Vagina (tissue), 2 donors: ENCODE measurements around the gene GEN1. TPM values are rescaled to one million over a fixed set of nuclear protein-coding genes. Genes with fewer than 3 reads are reported as not detected.

Experiments used
- DNase-seq, 2 donors: peaks; one replicate each; pipeline ENCODE4 v3.0.0-alpha.2; 2017; ENCODE audit errors: extremely low spot score in 2 of 2
- H3K27ac ChIP-seq: fragments of 200-600 bp; sonication (generic); one replicate; pipeline ENCODE4 v1.5.1; 2019
- H3K27me3 ChIP-seq: fragments of 200-600 bp; sonication (generic); one replicate; pipeline ENCODE4 v1.5.1; 2019
- H3K36me3 ChIP-seq, 2 donors: fragments of 200-600 bp; sonication (generic); one replicate each; pipeline ENCODE4 v1.5.1; 2017 to 2019
- H3K4me1 ChIP-seq: fragments of 200-600 bp; sonication (generic); one replicate; pipeline ENCODE4 v1.5.1; 2019
- H3K4me3 ChIP-seq, 2 donors: fragments of 200-600 bp; sonication (generic); 1 replicate in 1 of 2; 2 replicates in 1 of 2; pipeline ENCODE4 v1.5.1; 2016 to 2019
- H3K9me3 ChIP-seq: fragments of 200-600 bp; sonication (generic); one replicate; pipeline ENCODE4 v1.5.1; 2019
- POLR2A ChIP-seq, 2 donors: fragments of 450-650 bp; IDR thresholded peaks; one replicate each; pipeline ENCODE4 v1.6.1; 2017; ENCODE audit warnings: antibody characterized with exemption in 2 of 2, mild to moderate bottlenecking in 2 of 2, moderate library complexity in 2 of 2
- POLR2AphosphoS5 ChIP-seq, 2 donors: sonication (generic); formaldehyde crosslinking; IDR thresholded peaks; one replicate each; pipeline ENCODE4 v1.9.0; 2017; ENCODE audit warnings: antibody characterized with exemption in 2 of 2, mild to moderate bottlenecking in 2 of 2, low read depth in 1 of 2; ENCODE audit not compliant: insufficient read depth in 1 of 2
- intact Hi-C: fragments of 100-400 bp; cut with DNase I; formaldehyde crosslinking; loops from one replicate; pipeline ENCODE4 v1.15.1; 2023
- total RNA-seq: library from RNA; depleted of rRNA; stranded (reverse); fragments of >200 nt; gene quantifications from one replicate; pipeline ENCODE4 v1.2.3, GENCODE V29; 2016
- TF ChIP-seq, protein P1 (sequence below), 3 experiments: fragments of 450-650 bp in 2 of 3; fragments of 200-600 bp in 1 of 3; sonication (generic) in 1 of 3; IDR thresholded peaks; one replicate each; pipeline ENCODE4 v1.5.1; 2017 to 2019; ENCODE audit warnings: antibody characterized with exemption in 3 of 3, mild to moderate bottlenecking in 2 of 3, moderate library complexity in 2 of 3

Gene GEN1
- total RNA-seq, 1 donor from 2014 or later = 9.6 TPM

DNA sequence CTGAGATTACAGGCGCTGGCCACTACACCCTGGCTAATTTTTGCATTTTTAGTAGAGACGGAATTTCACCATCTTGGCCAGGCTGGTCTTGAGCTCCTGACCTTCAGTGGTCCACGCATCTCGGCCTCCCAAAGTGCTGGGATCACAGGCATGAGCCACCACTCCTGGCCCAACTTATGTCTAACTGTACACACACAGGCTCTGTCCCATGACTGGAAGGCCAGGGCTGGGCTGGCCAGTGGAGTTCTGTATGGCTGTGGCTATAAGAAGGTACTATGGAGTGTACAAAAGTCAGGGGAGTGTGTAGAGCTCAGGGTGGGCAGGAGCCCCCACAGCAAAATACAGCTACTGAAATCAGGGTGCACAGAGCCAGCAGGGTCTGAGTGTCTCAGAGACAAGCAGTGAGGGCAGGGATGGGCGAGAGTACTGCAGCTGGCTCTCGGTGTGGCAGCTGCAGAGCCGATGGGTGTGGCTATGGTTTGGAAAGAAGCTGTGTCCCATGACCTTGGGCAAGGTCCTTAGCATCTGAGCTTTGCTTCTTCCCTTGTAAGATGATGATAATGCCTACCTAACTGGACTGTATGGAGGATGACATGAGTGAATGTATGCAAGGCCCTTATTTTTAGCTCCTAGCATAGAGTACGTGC is 51.9 kb downstream of the GEN1 start:
- Histone ChIP-seq H3K36me3 (no peaks in the 10 kb centered on the region), H3K4me3 (no peak overlapping the region), H3K4me1 (no peaks in the 10 kb centered on the region), H3K27me3 (no peaks in the 10 kb centered on the region), H3K9me3 (no peaks in the 10 kb centered on the region), H3K27ac (no peak overlapping the region)
- peak in 1 of 2 donors; percentile 54 for DNase-seq
- TF ChIP-seq, protein P1, sequence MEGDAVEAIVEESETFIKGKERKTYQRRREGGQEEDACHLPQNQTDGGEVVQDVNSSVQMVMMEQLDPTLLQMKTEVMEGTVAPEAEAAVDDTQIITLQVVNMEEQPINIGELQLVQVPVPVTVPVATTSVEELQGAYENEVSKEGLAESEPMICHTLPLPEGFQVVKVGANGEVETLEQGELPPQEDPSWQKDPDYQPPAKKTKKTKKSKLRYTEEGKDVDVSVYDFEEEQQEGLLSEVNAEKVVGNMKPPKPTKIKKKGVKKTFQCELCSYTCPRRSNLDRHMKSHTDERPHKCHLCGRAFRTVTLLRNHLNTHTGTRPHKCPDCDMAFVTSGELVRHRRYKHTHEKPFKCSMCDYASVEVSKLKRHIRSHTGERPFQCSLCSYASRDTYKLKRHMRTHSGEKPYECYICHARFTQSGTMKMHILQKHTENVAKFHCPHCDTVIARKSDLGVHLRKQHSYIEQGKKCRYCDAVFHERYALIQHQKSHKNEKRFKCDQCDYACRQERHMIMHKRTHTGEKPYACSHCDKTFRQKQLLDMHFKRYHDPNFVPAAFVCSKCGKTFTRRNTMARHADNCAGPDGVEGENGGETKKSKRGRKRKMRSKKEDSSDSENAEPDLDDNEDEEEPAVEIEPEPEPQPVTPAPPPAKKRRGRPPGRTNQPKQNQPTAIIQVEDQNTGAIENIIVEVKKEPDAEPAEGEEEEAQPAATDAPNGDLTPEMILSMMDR (IDR thresholded peaks at IDR 0.05) = no peak
- no peak for TF ChIP-seq POLR2A (IDR thresholded peaks at IDR 0.05)
- intact Hi-C loops = no loop called here

DNA sequence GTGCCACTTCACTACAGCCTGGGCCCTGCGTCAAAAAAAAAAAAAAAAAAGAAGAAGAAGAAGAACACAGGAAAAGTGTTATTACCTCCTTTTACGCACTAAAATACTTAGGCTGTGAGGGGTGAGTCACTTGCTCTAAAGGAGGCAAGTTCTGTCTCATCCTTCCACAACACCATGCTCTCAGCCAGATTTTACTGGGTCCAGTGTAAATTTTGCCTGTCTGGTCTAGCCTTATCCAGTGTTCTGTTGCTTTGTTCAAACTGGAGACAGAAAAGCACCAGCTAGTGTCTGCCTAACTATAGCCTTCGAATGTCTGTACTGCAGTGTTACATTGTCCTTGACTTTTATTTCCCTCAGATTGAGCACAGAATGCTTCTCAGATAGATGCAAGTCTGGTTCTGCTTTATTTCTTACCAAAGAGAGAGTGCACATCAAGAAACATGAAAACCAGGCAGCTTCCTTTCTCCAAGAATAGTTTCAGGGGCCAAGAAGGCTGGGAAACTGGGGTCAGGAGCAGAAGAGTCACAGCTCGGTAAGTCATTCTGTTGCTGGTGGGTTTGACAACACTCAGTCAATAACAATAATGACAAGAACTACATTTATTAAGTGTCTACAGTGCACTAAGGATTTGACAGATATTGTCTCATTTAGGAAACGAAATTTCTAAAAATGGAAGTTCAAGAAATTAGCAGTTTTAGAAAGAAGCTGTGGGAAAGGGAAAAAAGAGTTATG is 59.2 kb downstream of the GEN1 start:
- Histone ChIP-seq H3K27me3 (no peaks in the 10 kb centered on the region), H3K27ac (peak overlapping the region; percentile 72), H3K36me3 (no peaks in the 10 kb centered on the region), H3K9me3 (no peaks in the 10 kb centered on the region), H3K4me1 (peaks cover 25% of the 10 kb centered on the region), H3K4me3 (peak overlapping the region in 1 of 2 donors; percentile 8)
- TF ChIP-seq, protein P1 (IDR thresholded peaks at IDR 0.05) = no peak
- peak in 1 of 2 donors; percentile 57 for TF ChIP-seq POLR2AphosphoS5 (IDR thresholded peaks at IDR 0.05; ENCODE audit: insufficient read depth in 1 of 2, low read depth in 1 of 2)
- intact Hi-C loops = no loop called here
- DNase-seq = no peak

DNA sequence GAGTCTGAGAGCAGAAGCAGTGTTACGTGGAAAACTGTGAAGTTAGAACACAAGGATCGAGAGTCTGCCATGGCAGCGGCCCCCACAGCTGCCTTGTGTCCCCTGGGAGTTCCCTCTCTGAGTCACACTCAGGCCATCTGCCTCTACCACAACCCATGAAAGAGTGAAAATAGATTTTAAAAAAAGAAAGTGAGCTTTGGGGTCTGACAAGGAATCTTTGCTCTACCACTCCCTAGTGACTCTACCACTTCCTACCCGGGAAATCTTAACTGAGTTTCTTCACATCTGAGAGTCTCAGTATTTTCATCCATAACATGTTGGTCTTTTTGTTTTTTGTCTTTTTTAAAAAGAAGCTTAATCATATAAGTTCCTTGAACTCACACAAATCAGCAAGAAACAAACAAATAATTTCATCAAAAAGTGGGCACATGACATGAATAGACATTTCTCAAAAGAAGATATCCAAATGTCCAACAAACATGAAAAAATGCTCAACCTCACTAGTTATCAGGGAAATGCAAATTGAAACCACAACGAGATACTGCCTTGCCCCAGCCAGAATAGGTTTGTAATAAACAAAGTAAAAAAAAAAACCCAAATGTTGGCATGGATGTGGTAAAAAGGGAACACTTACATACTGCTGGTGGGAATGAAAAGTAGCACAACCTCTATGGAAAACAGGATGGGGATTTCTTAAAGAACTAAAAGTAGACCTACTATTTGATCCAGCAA is 60.0 kb downstream of the GEN1 start:
- peak overlapping the region; percentile 72 for H3K27ac ChIP-seq
- DNase-seq = no peak
- TF ChIP-seq, protein P1 (IDR thresholded peaks at IDR 0.05) = no peak
- TF ChIP-seq POLR2AphosphoS5 (IDR thresholded peaks at IDR 0.05; ENCODE audit: insufficient read depth in 1 of 2, low read depth in 1 of 2) (no peak), POLR2A (IDR thresholded peaks at IDR 0.05) (no peak)
- H3K9me3 ChIP-seq = no peaks in the 10 kb centered on the region
- intact Hi-C loops = no loop called here
- H3K36me3 ChIP-seq = no peaks in the 10 kb centered on the region
- H3K4me1 ChIP-seq = peaks cover 25% of the 10 kb centered on the region
- H3K4me3 ChIP-seq = peak overlapping the region in 1 of 2 donors; percentile 8
- no peaks in the 10 kb centered on the region for H3K27me3 ChIP-seq

DNA sequence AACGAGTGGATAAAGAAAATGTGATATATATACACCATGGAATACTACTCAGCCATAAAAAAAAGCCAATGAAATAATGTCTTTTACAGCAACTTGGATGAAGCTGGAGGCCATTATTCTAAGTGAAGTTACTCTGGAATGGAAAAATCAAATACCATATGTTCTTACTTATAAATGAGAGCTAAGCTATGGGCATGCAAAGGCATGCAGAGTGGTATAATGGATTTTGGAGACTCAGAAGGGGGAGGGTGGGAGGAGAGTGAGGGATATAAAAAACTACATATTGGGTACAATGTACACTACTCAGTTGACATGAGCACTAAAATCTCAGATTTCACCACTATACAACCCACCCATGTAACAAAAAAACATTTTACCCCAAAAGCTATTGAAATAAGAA is 60.7 kb downstream of the GEN1 start:
- Histone ChIP-seq H3K4me1 (peaks cover 25% of the 10 kb centered on the region), H3K27me3 (no peaks in the 10 kb centered on the region), H3K4me3 (no peak overlapping the region), H3K27ac (peak overlapping the region; percentile 72), H3K36me3 (no peaks in the 10 kb centered on the region), H3K9me3 (no peaks in the 10 kb centered on the region)
- no peak for DNase-seq
- TF ChIP-seq POLR2AphosphoS5 (IDR thresholded peaks at IDR 0.05; ENCODE audit: insufficient read depth in 1 of 2, low read depth in 1 of 2) (no peak), POLR2A (IDR thresholded peaks at IDR 0.05) (no peak)
- TF ChIP-seq, protein P1 (IDR thresholded peaks at IDR 0.05) = no peak
- intact Hi-C loops = no loop called here
